ENCODE data around the gene SAFB.

DNA sequence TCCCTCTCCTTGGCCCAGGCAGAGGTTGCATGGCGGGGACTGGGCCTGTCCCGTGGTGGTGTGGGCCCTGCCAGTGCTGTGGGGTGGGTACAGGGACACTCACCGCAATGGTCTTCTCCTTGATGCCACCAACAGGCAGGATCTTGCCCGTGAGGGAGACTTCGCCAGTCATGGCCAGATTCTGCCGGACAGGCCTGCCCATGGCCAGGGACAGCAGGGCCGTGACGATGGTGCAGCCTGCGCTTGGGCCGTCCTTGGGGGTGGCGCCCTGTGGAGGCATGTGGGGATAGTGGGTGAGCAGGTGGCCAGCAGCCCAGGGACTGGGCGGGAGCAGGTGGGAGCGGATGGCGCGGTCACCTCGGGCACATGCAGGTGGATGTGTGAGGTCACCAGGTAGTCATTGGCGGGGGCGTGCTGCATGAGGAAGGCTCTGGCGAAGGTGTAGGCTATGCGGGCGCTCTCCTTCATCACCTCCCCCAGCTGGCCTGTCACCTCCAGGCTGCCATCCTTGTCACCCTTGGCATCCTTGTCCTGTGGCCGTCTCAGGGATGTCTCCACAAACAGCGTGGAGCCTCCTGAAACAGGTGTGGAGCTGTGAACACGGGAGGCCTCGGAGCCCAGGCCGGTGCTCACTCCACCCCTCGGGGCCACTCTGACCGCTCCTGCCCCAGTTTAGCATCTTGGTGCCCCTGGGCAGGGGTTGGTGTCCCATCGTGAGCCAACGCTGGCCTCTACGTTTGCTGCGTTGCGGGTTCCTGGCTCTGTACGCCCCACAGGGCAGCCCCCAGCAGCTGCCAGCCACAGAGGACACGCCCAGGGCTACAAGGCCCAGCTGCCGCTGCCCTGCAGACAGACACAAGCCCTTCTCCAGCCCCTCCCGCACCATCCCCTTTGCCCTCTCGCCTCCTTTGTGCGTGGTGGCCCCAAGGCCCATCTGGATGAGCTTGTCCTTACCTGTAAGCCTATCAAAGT lies 70.6 kb downstream of the SAFB start:
- TF ChIP-seq, protein P1, sequence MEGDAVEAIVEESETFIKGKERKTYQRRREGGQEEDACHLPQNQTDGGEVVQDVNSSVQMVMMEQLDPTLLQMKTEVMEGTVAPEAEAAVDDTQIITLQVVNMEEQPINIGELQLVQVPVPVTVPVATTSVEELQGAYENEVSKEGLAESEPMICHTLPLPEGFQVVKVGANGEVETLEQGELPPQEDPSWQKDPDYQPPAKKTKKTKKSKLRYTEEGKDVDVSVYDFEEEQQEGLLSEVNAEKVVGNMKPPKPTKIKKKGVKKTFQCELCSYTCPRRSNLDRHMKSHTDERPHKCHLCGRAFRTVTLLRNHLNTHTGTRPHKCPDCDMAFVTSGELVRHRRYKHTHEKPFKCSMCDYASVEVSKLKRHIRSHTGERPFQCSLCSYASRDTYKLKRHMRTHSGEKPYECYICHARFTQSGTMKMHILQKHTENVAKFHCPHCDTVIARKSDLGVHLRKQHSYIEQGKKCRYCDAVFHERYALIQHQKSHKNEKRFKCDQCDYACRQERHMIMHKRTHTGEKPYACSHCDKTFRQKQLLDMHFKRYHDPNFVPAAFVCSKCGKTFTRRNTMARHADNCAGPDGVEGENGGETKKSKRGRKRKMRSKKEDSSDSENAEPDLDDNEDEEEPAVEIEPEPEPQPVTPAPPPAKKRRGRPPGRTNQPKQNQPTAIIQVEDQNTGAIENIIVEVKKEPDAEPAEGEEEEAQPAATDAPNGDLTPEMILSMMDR (IDR thresholded peaks at IDR 0.05; ENCODE audit: insufficient read depth, low read depth, low read length) = no peak
- TF ChIP-seq EZH2 (IDR thresholded peaks at IDR 0.05; ENCODE audit: insufficient read depth, low read length) = no peak

All from astrocyte (in vitro differentiated cells and primary cell).